Immature natural killer cell (primary cell): Measurements from ENCODE around the gene SH3D21. TPM values are rescaled to one million over a fixed set of nuclear protein-coding genes. Genes with fewer than 3 reads are reported as not detected.
A peak's percentile ranks its signal among the peaks of the same experiment; 100 is the strongest.

Experiments used
- DNase-seq, 3 donors: peaks; one replicate each; pipeline ENCODE4 v3.0.0; 2022; ENCODE audit warnings: mixed read lengths in 1 of 3
- H3K27ac Mint-ChIP-seq, 6 donors: one replicate each; pipeline ENCODE4 v1.8.0; 2020; ENCODE audit warnings: mixed read lengths in 6 of 6, mild to moderate bottlenecking in 5 of 6, inconsistent platforms in 4 of 6, moderate library complexity in 3 of 6
- H3K27me3 Mint-ChIP-seq, 3 donors: one replicate each; pipeline ENCODE4 v1.8.0; 2020 to 2021; ENCODE audit warnings: low read depth in 3 of 3, mild to moderate bottlenecking in 3 of 3, mixed read lengths in 3 of 3, moderate library complexity in 3 of 3, inconsistent platforms in 1 of 3
- H3K36me3 Mint-ChIP-seq, 3 donors: one replicate each; pipeline ENCODE4 v1.8.0; 2020; ENCODE audit warnings: mixed read lengths in 3 of 3, inconsistent platforms in 2 of 3, mild to moderate bottlenecking in 2 of 3
- H3K4me1 Mint-ChIP-seq, 2 donors: one replicate each; pipeline ENCODE4 v1.8.0; 2020; ENCODE audit warnings: inconsistent platforms in 2 of 2, mild to moderate bottlenecking in 2 of 2, mixed read lengths in 2 of 2, moderate library complexity in 1 of 2
- H3K4me3 Mint-ChIP-seq, 5 donors: one replicate each; pipeline ENCODE4 v1.8.0; 2020; ENCODE audit warnings: mild to moderate bottlenecking in 5 of 5, mixed read lengths in 5 of 5, inconsistent platforms in 3 of 5, moderate library complexity in 3 of 5
- H3K9me3 Mint-ChIP-seq, 6 donors: one replicate each; pipeline ENCODE4 v1.8.0; 2020; ENCODE audit warnings: mild to moderate bottlenecking in 6 of 6, mixed read lengths in 6 of 6, inconsistent platforms in 4 of 6, moderate library complexity in 3 of 6
- polyA plus RNA-seq, 3 donors: library from polyadenylated mRNA; unstranded; fragments of 300-500 nt; fragmentation: Illumina TruSeq; gene quantifications; one replicate each; pipeline ENCODE4 v1.2.3, GENCODE V29; 2021

SH3D21 gene
- polyA plus RNA-seq, 3 donors from 2014 or later, result 0.26 to 0.96 TPM; not detected in 1

DNA sequence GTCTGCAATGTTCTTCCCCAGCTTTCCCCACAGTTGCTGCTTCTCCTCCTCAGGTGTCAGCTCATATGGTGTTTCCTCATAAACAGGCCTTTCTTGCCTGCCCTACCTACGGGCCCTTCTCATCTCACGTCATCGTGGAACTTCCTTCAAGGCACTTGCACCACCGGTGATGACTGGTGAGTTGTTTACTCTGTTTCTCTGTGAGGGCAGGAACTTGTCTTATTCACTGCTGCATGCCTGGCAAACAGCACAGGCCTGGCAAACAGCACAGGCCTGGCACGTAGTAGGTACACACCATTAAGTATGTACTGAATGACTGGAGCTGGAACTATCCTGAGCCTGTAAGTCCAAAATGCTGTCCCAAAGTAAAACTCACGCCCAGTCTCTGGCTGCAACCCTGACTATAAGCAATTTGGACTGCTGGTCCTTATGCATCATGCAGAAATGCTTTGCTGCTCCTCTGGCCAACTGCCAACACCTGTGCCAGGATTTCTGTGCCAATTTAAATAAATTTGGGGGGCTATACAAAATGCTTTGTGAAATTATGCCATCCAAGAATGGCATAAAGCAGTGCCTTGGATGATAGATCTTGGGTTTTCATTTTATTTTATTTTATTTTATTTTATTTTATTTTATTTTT lies 53.9 kb downstream of the SH3D21 start:
- Mint-ChIP-seq H3K27ac (peak overlapping the region in 3 of 6 donors; percentile 8 to 26 (median 9)), H3K4me1 (peaks cover 0 to 7% of the 10 kb centered on the region in 2 donors), H3K36me3 (peaks cover 4 to 33% (median 10%) of the 10 kb centered on the region in 3 donors), H3K9me3 (no peaks in the 10 kb centered on the region), H3K4me3 (no peak overlapping the region), H3K27me3 (peaks cover 0 to 6% (median 2%) of the 10 kb centered on the region in 3 donors)
- DNase-seq, result no peak

DNA sequence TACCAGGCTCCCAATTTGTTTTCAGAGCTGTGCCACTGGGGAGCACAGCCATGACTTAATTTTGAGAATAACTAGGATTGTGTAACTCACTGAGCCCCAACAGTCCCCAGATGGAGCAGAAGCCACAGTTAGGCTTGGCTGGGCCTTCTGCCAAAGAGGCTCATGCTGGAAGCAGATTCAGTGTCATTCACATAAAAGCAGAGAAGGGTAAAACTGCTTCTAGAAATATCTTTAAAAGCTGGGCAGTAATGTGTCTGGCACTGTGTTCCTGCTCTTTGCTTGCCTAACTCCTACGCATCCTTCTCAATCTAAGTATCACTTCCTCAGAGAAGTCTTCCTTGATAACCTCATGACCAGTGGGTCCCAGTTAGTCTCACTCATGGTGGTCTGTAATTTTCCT lies 59.2 kb downstream of the SH3D21 start:
- H3K9me3 Mint-ChIP-seq, result no peaks in the 10 kb centered on the region
- peaks cover 0 to 2% (median 2%) of the 10 kb centered on the region in 3 donors for H3K27me3 Mint-ChIP-seq
- DNase-seq, result no peak
- H3K36me3 Mint-ChIP-seq, result peaks cover 0 to 13% (median 0%) of the 10 kb centered on the region in 3 donors
- peaks cover 43 to 51% of the 10 kb centered on the region in 2 donors for H3K4me1 Mint-ChIP-seq
- H3K27ac Mint-ChIP-seq, result peak overlapping the region; percentile 29 to 85 (median 78)
- no peak overlapping the region for H3K4me3 Mint-ChIP-seq

GRCh38 chr1:36366091-36366661 lies 60.0 kb downstream of the SH3D21 start:
- H3K4me1 Mint-ChIP-seq, result peaks cover 44 to 52% of the 10 kb centered on the region in 2 donors
- peak; percentile 34 to 37 (median 35) for DNase-seq
- H3K36me3 Mint-ChIP-seq, result peaks cover 0 to 12% (median 0%) of the 10 kb centered on the region in 3 donors
- no peaks in the 10 kb centered on the region for H3K9me3 Mint-ChIP-seq
- H3K27ac Mint-ChIP-seq, result peak overlapping the region; percentile 29 to 85 (median 78)
- H3K27me3 Mint-ChIP-seq, result peaks cover 0 to 2% (median 2%) of the 10 kb centered on the region in 3 donors
- H3K4me3 Mint-ChIP-seq, result peak overlapping the region in 2 of 5 donors; percentile 33 to 46

GRCh38 chr1:36367066-36367465 lies 60.9 kb downstream of the SH3D21 start:
- H3K27me3 Mint-ChIP-seq, result peaks cover 0 to 2% (median 0%) of the 10 kb centered on the region in 3 donors
- peak overlapping the region; percentile 29 to 85 (median 80) for H3K27ac Mint-ChIP-seq
- H3K9me3 Mint-ChIP-seq, result no peaks in the 10 kb centered on the region
- no peak overlapping the region for H3K4me3 Mint-ChIP-seq
- H3K36me3 Mint-ChIP-seq, result peaks cover 0 to 3% (median 0%) of the 10 kb centered on the region in 3 donors
- H3K4me1 Mint-ChIP-seq, result peaks cover 46 to 53% of the 10 kb centered on the region in 2 donors
- no peak for DNase-seq

GRCh38 chr1:36367798-36368197 lies 61.6 kb downstream of the SH3D21 start:
- Mint-ChIP-seq H3K27me3 (peaks cover 0 to 2% (median 0%) of the 10 kb centered on the region in 3 donors), H3K9me3 (no peaks in the 10 kb centered on the region), H3K36me3 (no peaks in the 10 kb centered on the region), H3K4me1 (peaks cover 51 to 60% of the 10 kb centered on the region in 2 donors), H3K4me3 (no peak overlapping the region), H3K27ac (peak overlapping the region; percentile 29 to 84 (median 68))
- no peak for DNase-seq

- peak overlapping the region; percentile 31 to 87 (median 60) for H3K27ac Mint-ChIP-seq
- H3K4me1 Mint-ChIP-seq, result peaks cover 66 to 75% of the 10 kb centered on the region in 2 donors
- DNase-seq, result peak; percentile 73 to 78 (median 74)
- H3K4me3 Mint-ChIP-seq, result no peak overlapping the region
- no peaks in the 10 kb centered on the region for H3K9me3 Mint-ChIP-seq
- H3K36me3 Mint-ChIP-seq, result no peaks in the 10 kb centered on the region
- peaks cover 0 to 3% (median 2%) of the 10 kb centered on the region in 3 donors for H3K27me3 Mint-ChIP-seq
These were observed 63.1 kb downstream of the SH3D21 start for GRCh38 chr1:36369061-36369861.

Other genes with a start within 250 kb of the SH3D21 start
- gene TEKT2, start 222.3 kb upstream of the SH3D21 start, polyA plus RNA-seq, result not detected
- 10 to 100 TPM; 15.7 to 28.4 (median 26.5) TPM for gene ADPRS, start 217.5 kb upstream of the SH3D21 start, polyA plus RNA-seq
- under 1 TPM in 1 of 3 donors, not detected in 2; 0.12 TPM for gene COL8A2, start 181.1 kb upstream of the SH3D21 start, polyA plus RNA-seq
- 100 to 1,000 TPM; 113 to 219 (median 129) TPM for gene TRAPPC3, start 156.9 kb upstream of the SH3D21 start, polyA plus RNA-seq
- 10 to 100 TPM; 12.4 to 41.9 (median 17.9) TPM for gene MAP7D1, start 150.2 kb upstream of the SH3D21 start, polyA plus RNA-seq
- gene THRAP3, start 81.9 kb upstream of the SH3D21 start, polyA plus RNA-seq, result 100 to 1,000 TPM in 1 of 3 donors, 10 to 100 TPM in 2; 61.6 to 103 (median 70.7) TPM
- 10 to 100 TPM in 2 of 3 donors, 1 to 10 TPM in 1; 8.8 to 29.2 (median 11.1) TPM for gene EVA1B, start 17.3 kb downstream of the SH3D21 start, polyA plus RNA-seq
- 100 to 1,000 TPM in 1 of 3 donors, 10 to 100 TPM in 2; 43.3 to 101 (median 61.5) TPM for gene STK40, start 79.6 kb downstream of the SH3D21 start, polyA plus RNA-seq
- gene LSM10, start 91.5 kb downstream of the SH3D21 start, polyA plus RNA-seq, result 100 to 1,000 TPM; 156 to 181 (median 164) TPM
- 1 to 10 TPM in 1 of 3 donors, not detected in 2; 2.7 TPM for gene OSCP1, start 144.1 kb downstream of the SH3D21 start, polyA plus RNA-seq
- 100 to 1,000 TPM in 1 of 3 donors, 10 to 100 TPM in 2; 59.8 to 106 (median 63.8) TPM for gene MRPS15, start 158.0 kb downstream of the SH3D21 start, polyA plus RNA-seq
- 1 to 10 TPM in 2 of 3 donors, under 1 TPM in 1; 0.91 to 3.1 (median 2.0) TPM for gene CSF3R, start 176.5 kb downstream of the SH3D21 start, polyA plus RNA-seq